ENCODE measurements around the gene SAMD5.

DNA sequence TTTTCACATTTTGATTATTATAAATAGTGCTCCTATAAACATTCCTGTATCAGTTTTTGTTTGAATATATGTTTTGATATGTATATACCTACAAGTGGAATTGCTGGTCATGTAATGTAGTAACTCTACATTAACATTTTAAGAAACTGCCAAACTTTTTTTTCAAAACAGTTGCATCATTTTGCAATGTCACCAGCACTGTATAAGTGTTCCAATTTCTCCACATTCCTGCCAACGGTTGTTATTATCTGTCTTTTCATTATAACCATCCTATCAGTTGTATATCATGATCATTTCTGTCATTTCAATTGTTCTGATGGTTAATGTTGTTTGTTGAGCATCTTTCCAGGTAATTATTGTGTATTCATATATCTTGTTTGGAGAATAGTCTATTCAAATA is 44.8 kb upstream of the SAMD5 start:
- TF ChIP-seq, protein P1, sequence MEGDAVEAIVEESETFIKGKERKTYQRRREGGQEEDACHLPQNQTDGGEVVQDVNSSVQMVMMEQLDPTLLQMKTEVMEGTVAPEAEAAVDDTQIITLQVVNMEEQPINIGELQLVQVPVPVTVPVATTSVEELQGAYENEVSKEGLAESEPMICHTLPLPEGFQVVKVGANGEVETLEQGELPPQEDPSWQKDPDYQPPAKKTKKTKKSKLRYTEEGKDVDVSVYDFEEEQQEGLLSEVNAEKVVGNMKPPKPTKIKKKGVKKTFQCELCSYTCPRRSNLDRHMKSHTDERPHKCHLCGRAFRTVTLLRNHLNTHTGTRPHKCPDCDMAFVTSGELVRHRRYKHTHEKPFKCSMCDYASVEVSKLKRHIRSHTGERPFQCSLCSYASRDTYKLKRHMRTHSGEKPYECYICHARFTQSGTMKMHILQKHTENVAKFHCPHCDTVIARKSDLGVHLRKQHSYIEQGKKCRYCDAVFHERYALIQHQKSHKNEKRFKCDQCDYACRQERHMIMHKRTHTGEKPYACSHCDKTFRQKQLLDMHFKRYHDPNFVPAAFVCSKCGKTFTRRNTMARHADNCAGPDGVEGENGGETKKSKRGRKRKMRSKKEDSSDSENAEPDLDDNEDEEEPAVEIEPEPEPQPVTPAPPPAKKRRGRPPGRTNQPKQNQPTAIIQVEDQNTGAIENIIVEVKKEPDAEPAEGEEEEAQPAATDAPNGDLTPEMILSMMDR (IDR thresholded peaks at IDR 0.05) = no peak
- no peak for TF ChIP-seq ZFX (IDR thresholded peaks at IDR 0.05; ENCODE audit: borderline replicate concordance)
